Keratinocyte (primary cell): ENCODE results near the gene EPC2. TPM values are rescaled to one million over a fixed set of nuclear protein-coding genes. Genes with fewer than 3 reads are reported as not detected.

ENCODE experiments used
- DNase-seq: peaks from one replicate; pipeline ENCODE4 v3.0.0-alpha.2; 2011; ENCODE audit warnings: low read depth, missing footprints, low spot score
- FAIRE-seq: peaks from 2 replicates; lab custom pipeline; 2011; peaks lifted over from hg19 to GRCh38; lab: Jason Lieb, UNC
- H2AFZ ChIP-seq: 2 replicates; pipeline ENCODE4 v1.6.0; 2012; ENCODE audit warnings: low read length, control low read depth, inconsistent platforms; ENCODE audit not compliant: control insufficient read depth
- H3K27ac ChIP-seq: 2 replicates; pipeline ENCODE4 v1.5.1; 2011; ENCODE audit warnings: low read length; ENCODE audit not compliant: control insufficient read depth, insufficient read depth
- H3K27me3 ChIP-seq: 3 replicates; pipeline ENCODE4 v1.6.0; 2011; ENCODE audit warnings: low read length; ENCODE audit not compliant: control insufficient read depth, insufficient read depth; ENCODE audit errors: extremely low read depth
- H3K36me3 ChIP-seq, 2 experiments: 2 replicates in 1 of 2; 3 replicates in 1 of 2; pipeline ENCODE4 v1.5.1; 2011; ENCODE audit warnings: low read length in 2 of 2, mild to moderate bottlenecking in 1 of 2; ENCODE audit not compliant: control insufficient read depth in 2 of 2, insufficient read depth in 2 of 2; ENCODE audit errors: extremely low read depth in 1 of 2
- H3K4me1 ChIP-seq: 3 replicates; pipeline ENCODE4 v1.5.1; 2011; ENCODE audit warnings: low read length; ENCODE audit not compliant: control insufficient read depth, insufficient read depth; ENCODE audit errors: extremely low read depth
- H3K4me2 ChIP-seq: 3 replicates; pipeline ENCODE4 v1.6.0; 2011; ENCODE audit warnings: low read depth, low read length; ENCODE audit not compliant: control insufficient read depth, insufficient read depth; ENCODE audit errors: extremely low read depth
- H3K4me3 ChIP-seq, 3 experiments: fragments of 200-600 bp in 1 of 3; sonication (generic) in 1 of 3; 2 replicates in 2 of 3; 3 replicates in 1 of 3; pipeline ENCODE4 v1.5.1; 2011 to 2016; ENCODE audit warnings: low read length in 3 of 3, mild to moderate bottlenecking in 3 of 3, control low read depth in 2 of 3, inconsistent platforms in 1 of 3, low read depth in 1 of 3, mixed read lengths in 1 of 3, mixed run types in 1 of 3, moderate library complexity in 1 of 3; ENCODE audit not compliant: control insufficient read depth in 2 of 3, insufficient read depth in 2 of 3; ENCODE audit errors: extremely low read depth in 1 of 3
- H3K79me2 ChIP-seq: 2 replicates; pipeline ENCODE4 v1.6.0; 2012; ENCODE audit warnings: low read length; ENCODE audit not compliant: control insufficient read depth, insufficient read depth
- H3K9ac ChIP-seq: 3 replicates; pipeline ENCODE4 v1.6.0; 2011; ENCODE audit warnings: low read length; ENCODE audit not compliant: control insufficient read depth, insufficient read depth; ENCODE audit errors: extremely low read depth
- H3K9me1 ChIP-seq: 3 replicates; pipeline ENCODE4 v1.6.0; 2011; ENCODE audit warnings: low read length; ENCODE audit not compliant: control insufficient read depth, insufficient read depth; ENCODE audit errors: extremely low read depth
- H3K9me3 ChIP-seq: 2 replicates; pipeline ENCODE4 v1.5.1; 2012; ENCODE audit warnings: low read depth, low read length; ENCODE audit not compliant: control insufficient read depth
- H4K20me1 ChIP-seq: 3 replicates; pipeline ENCODE4 v1.6.0; 2011; ENCODE audit warnings: low read length; ENCODE audit not compliant: control insufficient read depth, insufficient read depth; ENCODE audit errors: extremely low read depth
- EZH2 ChIP-seq: IDR thresholded peaks from one replicate; pipeline ENCODE4 v1.6.1; 2012; ENCODE audit warnings: inconsistent platforms, mild to moderate bottlenecking, low read length, moderate library complexity
- dilution Hi-C: fragments of 300-500 bp; cut with MboI; formaldehyde crosslinking; loops from one replicate; pipeline ENCODE4 v1.7.0; 2020; ENCODE audit warnings: low sequenced_read_pairs; ENCODE audit not compliant: extremely low pct_ligation_motif_present
- polyA plus RNA-seq, 5 experiments: library from polyadenylated mRNA; depleted of rRNA in 3 of 5; stranded (reverse) in 3 of 5; stranded (forward) in 1 of 5; unstranded in 1 of 5; fragments of >200 nt; gene quantifications; 1 replicate in 1 of 5; 2 replicates in 3 of 5; 3 replicates in 1 of 5; pipeline versions ENCODE4 v1.2.1 to v1.2.3, GENCODE V29; 2011 to 2012; ENCODE audit warnings: missing spikeins in 2 of 5, low read depth in 1 of 5, low replicate concordance in 1 of 5
- TF ChIP-seq, protein P1 (sequence below), 3 experiments: IDR thresholded peaks in 1 of 3; conservative IDR thresholded peaks in 1 of 3; optimal IDR thresholded peaks in 1 of 3; 2 replicates in 2 of 3; 3 replicates in 1 of 3; pipeline versions ENCODE3 to v1.5.1; 2011; ENCODE audit warnings: low read length in 3 of 3, mild to moderate bottlenecking in 3 of 3, moderate library complexity in 2 of 3, control low read depth in 1 of 3, inconsistent platforms in 1 of 3; ENCODE audit not compliant: insufficient read depth in 2 of 3; ENCODE audit errors: extremely low read depth in 1 of 3

The EPC2 gene
- polyA plus RNA-seq, 1 donor (not counting 4 experiments of a cell fraction or from before 2014, with no cell fraction given), result 13.1 TPM

DNA sequence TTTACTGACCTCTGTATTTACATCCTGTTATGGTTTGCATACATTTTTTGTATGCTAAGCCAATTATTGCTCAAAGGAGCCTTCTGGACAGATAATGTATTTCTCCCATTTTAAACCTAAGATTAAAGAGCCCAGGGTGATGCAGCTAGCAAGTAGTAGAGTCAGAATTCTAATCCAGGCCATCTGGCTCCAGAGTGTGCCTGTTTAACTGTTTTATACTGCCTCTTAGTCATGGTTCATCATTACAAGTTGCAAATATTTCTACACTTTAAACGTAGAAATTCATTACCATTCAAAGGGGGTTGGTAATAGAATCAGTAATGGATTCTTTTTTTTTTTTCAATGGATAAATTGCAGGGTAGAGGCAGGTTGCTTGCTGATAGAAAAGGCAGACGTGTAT lies 52.4 kb downstream of the EPC2 start:
- DNase-seq, result no peak
- no peaks in the 10 kb centered on the region for H3K9me1 ChIP-seq
- no peaks in the 10 kb centered on the region for H3K9me3 ChIP-seq
- H3K36me3 ChIP-seq, result no peaks in the 10 kb centered on the region
- H3K79me2 ChIP-seq, result peaks cover 7% of the 10 kb centered on the region
- dilution Hi-C loops, result no loop called here
- no peaks in the 10 kb centered on the region for H4K20me1 ChIP-seq
- H2AFZ ChIP-seq, result no peak overlapping the region
- no peak overlapping the region for H3K27ac ChIP-seq
- no peaks in the 10 kb centered on the region for H3K27me3 ChIP-seq
- no peak overlapping the region for H3K4me3 ChIP-seq
- no peak overlapping the region for H3K4me2 ChIP-seq
- TF ChIP-seq, protein P1, sequence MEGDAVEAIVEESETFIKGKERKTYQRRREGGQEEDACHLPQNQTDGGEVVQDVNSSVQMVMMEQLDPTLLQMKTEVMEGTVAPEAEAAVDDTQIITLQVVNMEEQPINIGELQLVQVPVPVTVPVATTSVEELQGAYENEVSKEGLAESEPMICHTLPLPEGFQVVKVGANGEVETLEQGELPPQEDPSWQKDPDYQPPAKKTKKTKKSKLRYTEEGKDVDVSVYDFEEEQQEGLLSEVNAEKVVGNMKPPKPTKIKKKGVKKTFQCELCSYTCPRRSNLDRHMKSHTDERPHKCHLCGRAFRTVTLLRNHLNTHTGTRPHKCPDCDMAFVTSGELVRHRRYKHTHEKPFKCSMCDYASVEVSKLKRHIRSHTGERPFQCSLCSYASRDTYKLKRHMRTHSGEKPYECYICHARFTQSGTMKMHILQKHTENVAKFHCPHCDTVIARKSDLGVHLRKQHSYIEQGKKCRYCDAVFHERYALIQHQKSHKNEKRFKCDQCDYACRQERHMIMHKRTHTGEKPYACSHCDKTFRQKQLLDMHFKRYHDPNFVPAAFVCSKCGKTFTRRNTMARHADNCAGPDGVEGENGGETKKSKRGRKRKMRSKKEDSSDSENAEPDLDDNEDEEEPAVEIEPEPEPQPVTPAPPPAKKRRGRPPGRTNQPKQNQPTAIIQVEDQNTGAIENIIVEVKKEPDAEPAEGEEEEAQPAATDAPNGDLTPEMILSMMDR (optimal IDR thresholded peaks at IDR 0.05 in 1 of 3, IDR thresholded peaks at IDR 0.05 in 1 of 3, conservative IDR thresholded peaks at IDR 0.05 in 1 of 3; ENCODE audit: extremely low read depth in 1 of 3, insufficient read depth in 2 of 3, low read length in 3 of 3), result no peak
- no peak for TF ChIP-seq EZH2
- no peak overlapping the region for H3K9ac ChIP-seq
- H3K4me1 ChIP-seq, result no peaks in the 10 kb centered on the region
- no peak for FAIRE-seq

DNA sequence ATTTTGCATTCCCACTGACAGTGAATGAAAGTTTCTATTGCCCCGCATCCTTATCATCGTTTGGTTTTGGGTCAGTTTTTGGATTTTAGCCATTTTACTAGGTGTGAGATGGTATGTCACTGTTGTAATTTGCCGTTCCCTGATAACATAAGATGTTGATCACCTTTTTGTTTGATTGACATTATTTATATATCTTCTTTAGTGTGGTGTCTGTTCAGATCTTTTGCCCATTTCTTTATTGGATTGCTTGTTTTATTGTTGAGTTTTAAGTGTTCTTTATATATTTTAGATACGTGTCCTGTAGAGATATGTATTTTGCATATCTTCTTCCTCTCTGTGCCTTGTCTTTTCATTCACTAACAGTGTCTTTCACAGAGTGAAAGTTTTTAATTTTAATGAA lies 55.3 kb downstream of the EPC2 start:
- Histone ChIP-seq H3K27ac (no peak overlapping the region), H3K27me3 (no peaks in the 10 kb centered on the region), H3K4me1 (no peaks in the 10 kb centered on the region), H3K9me1 (no peaks in the 10 kb centered on the region), H3K9ac (no peak overlapping the region), H3K4me2 (no peak overlapping the region), H4K20me1 (no peaks in the 10 kb centered on the region), H3K79me2 (peaks cover 12% of the 10 kb centered on the region), H2AFZ (no peak overlapping the region), H3K36me3 (no peaks in the 10 kb centered on the region), H3K9me3 (no peaks in the 10 kb centered on the region), H3K4me3 (no peak overlapping the region)
- dilution Hi-C loops, result no loop called here
- DNase-seq (no peak), FAIRE-seq (no peak)
- TF ChIP-seq EZH2, result no peak
- TF ChIP-seq, protein P1 (optimal IDR thresholded peaks at IDR 0.05 in 1 of 3, IDR thresholded peaks at IDR 0.05 in 1 of 3, conservative IDR thresholded peaks at IDR 0.05 in 1 of 3; ENCODE audit: extremely low read depth in 1 of 3, insufficient read depth in 2 of 3, low read length in 3 of 3), result no peak
